Spleen (tissue), 11 donors: ENCODE results near the gene AARS2. TPM values are rescaled to one million over a fixed set of nuclear protein-coding genes. Genes with fewer than 3 reads are reported as not detected.

Experiments
- DNase-seq: peaks from one replicate; pipeline ENCODE4 v3.0.0-alpha.2; 2020
- H3K27ac ChIP-seq, 8 donors: fragments of 200-600 bp; sonication (generic) in 7 of 8; 1 replicate in 4 of 8; 2 replicates in 4 of 8; pipeline versions ENCODE4 v1.5.0 to v1.8.0; 2016 to 2021; ENCODE audit warnings: inconsistent platforms in 4 of 8, mild to moderate bottlenecking in 4 of 8, moderate library complexity in 1 of 8
- H3K27me3 ChIP-seq, 7 donors: fragments of 200-600 bp; sonication (generic) in 6 of 7; replicated peaks in 1 of 7; 1 replicate in 4 of 7; 2 replicates in 3 of 7; pipeline versions ENCODE4 v1.5.0 to v1.8.0; 2016 to 2021; ENCODE audit warnings: inconsistent platforms in 3 of 7, mild to moderate bottlenecking in 1 of 7
- H3K36me3 ChIP-seq, 6 donors: fragments of 200-600 bp; sonication (generic) in 5 of 6; 1 replicate in 4 of 6; 2 replicates in 2 of 6; pipeline versions ENCODE4 v1.5.0 to v1.8.0; 2016 to 2021; ENCODE audit warnings: inconsistent platforms in 2 of 6
- H3K4me1 ChIP-seq, 6 donors: fragments of 200-600 bp; sonication (generic) in 5 of 6; 1 replicate in 3 of 6; 2 replicates in 3 of 6; pipeline versions ENCODE4 v1.5.0 to v1.8.0; 2016 to 2021; ENCODE audit warnings: inconsistent platforms in 3 of 6
- H3K4me3 ChIP-seq, 8 donors: fragments of 200-600 bp; sonication (generic) in 7 of 8; 1 replicate in 4 of 8; 2 replicates in 4 of 8; pipeline versions ENCODE4 v1.5.0 to v1.8.0; 2016 to 2021; ENCODE audit warnings: inconsistent platforms in 4 of 8, mild to moderate bottlenecking in 4 of 8, moderate library complexity in 2 of 8
- H3K9me3 ChIP-seq, 8 donors: fragments of 200-600 bp; sonication (generic) in 7 of 8; 1 replicate in 4 of 8; 2 replicates in 4 of 8; pipeline versions ENCODE4 v1.5.0 to v1.8.0; 2016 to 2021; ENCODE audit warnings: inconsistent platforms in 4 of 8
- POLR2A ChIP-seq, 3 donors: fragments of 450-650 bp; IDR thresholded peaks; one replicate each; pipeline ENCODE4 v1.5.1; 2017; ENCODE audit warnings: antibody characterized with exemption in 3 of 3, mild to moderate bottlenecking in 1 of 3
- POLR2AphosphoS5 ChIP-seq, 3 donors: sonication (generic); formaldehyde crosslinking; IDR thresholded peaks; one replicate each; pipeline ENCODE4 v1.5.1; 2017; ENCODE audit warnings: antibody characterized with exemption in 3 of 3
- WGBS, 5 donors: extraction: QIAGEN DNeasy Blood & Tissue Kit in 3 of 5; methylation state at CpG; one replicate each; pipeline versions ENCODE4 v1.1.5 to v1.1.7; 2013 to 2018; 5-methylcytosine and 5-hydroxymethylcytosine counted together
- intact Hi-C: fragments of 100-400 bp; cut with DNase I; formaldehyde crosslinking; loops from one replicate; pipeline ENCODE4 v1.15.0; 2023; ENCODE audit warnings: low total_unique reads
- polyA plus RNA-seq, 3 donors: library from polyadenylated mRNA; stranded (reverse); fragments of 200-250 nt; gene quantifications; one replicate each; pipeline ENCODE4 v1.2.1, GENCODE V29; 2013
- total RNA-seq, 7 donors: library from RNA; depleted of rRNA in 3 of 7; stranded (reverse); fragments of >200 nt in 3 of 7; fragmentation: NEBNext Ultra II Directional in 4 of 7; extraction: Animal tissue kit (Norgen Biotek cat#: 25700) in 4 of 7; gene quantifications; one replicate each; pipeline versions ENCODE4 v1.1.0 to v1.2.1, GENCODE V29; 2016 to 2021
- TF ChIP-seq, protein P1 (sequence below), 11 experiments: fragments of 200-600 bp in 7 of 11; fragments of 450-650 bp in 4 of 11; sonication (generic) in 4 of 11; IDR thresholded peaks in 8 of 11; conservative IDR thresholded peaks in 3 of 11; 1 replicate in 7 of 11; 2 replicates in 4 of 11; pipeline versions ENCODE4 v1.4.0 to v1.8.0; 2016 to 2021; ENCODE audit warnings: antibody characterized with exemption in 11 of 11, inconsistent platforms in 4 of 11, mild to moderate bottlenecking in 1 of 11
- donor health status: healthy with polysubstance abuse.
- donor health status: DM: no; HTN: no; CAD: no; lungs with moderate emphysema.
- donor health status: DM: no; HTN: no; CAD: no.
- donor health status: Bipolar disorder and iron deficiency.
- donor health status: healthy.
- donor health status: DM: no; HTN: no; CAD: no.
- donor health status: DM: yes; HTN: yes; CAD: no.

Gene AARS2
- total and polyA plus RNA-seq, 10 donors = 3.5 to 16.8 (median 13.7) TPM

DNA sequence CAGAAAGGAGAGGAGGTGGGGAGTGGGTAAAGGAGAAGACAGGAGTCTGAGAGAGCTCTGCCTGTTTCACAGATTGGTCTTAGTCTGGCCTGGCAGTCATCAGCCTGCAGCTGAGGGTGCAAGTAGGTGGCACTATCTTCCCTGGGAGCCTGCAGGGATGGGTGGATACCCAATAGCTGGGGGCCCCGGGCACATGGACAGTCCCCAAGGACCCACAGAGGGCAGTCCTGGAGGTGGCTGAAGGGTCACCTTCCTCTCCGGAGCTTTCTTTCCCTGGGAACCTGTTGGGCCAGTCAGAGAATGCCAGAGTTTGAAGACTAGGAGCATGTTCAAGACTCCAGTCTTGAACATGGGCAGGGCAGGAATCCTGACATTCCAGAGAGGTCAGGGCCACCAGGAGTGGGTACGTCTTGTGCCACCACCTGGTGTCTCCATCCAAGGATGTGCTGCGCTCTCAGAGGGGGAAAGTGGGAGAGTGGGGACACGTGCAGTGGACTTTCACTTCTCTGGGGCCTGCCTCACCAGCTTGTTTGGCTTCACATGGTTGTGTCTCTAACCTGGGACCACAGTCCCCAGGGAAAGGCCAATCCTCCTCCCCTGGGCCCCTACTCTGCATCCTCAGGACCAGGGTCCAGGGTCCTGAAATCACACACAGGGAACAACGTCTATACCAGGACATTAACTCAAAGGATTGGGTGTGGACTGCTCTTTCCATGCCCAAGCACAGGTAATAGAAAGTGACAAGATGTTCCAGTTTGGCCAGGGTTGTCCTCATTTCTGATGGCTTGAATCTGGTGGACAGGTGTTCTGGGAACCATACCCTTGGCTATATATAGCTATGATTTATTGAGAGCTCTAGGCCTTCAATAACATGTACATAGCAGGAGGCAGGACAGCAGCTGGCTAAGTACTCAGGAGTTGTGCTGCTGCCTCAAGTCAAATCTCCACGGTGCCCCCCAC, 18.0 kb downstream of the AARS2 start:
- peak; percentile 37 for DNase-seq
- no peak overlapping the region for H3K27ac ChIP-seq
- H3K27me3 ChIP-seq = peaks cover 4 to 84% (median 54%) of the 10 kb centered on the region in 7 donors
- H3K9me3 ChIP-seq = no peaks in the 10 kb centered on the region
- TF ChIP-seq, protein P1, sequence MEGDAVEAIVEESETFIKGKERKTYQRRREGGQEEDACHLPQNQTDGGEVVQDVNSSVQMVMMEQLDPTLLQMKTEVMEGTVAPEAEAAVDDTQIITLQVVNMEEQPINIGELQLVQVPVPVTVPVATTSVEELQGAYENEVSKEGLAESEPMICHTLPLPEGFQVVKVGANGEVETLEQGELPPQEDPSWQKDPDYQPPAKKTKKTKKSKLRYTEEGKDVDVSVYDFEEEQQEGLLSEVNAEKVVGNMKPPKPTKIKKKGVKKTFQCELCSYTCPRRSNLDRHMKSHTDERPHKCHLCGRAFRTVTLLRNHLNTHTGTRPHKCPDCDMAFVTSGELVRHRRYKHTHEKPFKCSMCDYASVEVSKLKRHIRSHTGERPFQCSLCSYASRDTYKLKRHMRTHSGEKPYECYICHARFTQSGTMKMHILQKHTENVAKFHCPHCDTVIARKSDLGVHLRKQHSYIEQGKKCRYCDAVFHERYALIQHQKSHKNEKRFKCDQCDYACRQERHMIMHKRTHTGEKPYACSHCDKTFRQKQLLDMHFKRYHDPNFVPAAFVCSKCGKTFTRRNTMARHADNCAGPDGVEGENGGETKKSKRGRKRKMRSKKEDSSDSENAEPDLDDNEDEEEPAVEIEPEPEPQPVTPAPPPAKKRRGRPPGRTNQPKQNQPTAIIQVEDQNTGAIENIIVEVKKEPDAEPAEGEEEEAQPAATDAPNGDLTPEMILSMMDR (IDR thresholded peaks at IDR 0.05 in 8 of 11, conservative IDR thresholded peaks at IDR 0.05 in 3 of 11) = no peak
- TF ChIP-seq POLR2AphosphoS5 (IDR thresholded peaks at IDR 0.05) (no peak), POLR2A (IDR thresholded peaks at IDR 0.05) (no peak)
- intact Hi-C loops = no loop called here
- peaks cover 0 to 9% (median under 1%) of the 10 kb centered on the region in 6 donors for H3K36me3 ChIP-seq
- no peak overlapping the region for H3K4me3 ChIP-seq
- H3K4me1 ChIP-seq = peaks cover 10 to 20% (median 14%) of the 10 kb centered on the region in 6 donors
- WGBS, 5 donors = 68 to 85% (median 80%) methylated on average over 7 of the region's 7 CpGs

DNA sequence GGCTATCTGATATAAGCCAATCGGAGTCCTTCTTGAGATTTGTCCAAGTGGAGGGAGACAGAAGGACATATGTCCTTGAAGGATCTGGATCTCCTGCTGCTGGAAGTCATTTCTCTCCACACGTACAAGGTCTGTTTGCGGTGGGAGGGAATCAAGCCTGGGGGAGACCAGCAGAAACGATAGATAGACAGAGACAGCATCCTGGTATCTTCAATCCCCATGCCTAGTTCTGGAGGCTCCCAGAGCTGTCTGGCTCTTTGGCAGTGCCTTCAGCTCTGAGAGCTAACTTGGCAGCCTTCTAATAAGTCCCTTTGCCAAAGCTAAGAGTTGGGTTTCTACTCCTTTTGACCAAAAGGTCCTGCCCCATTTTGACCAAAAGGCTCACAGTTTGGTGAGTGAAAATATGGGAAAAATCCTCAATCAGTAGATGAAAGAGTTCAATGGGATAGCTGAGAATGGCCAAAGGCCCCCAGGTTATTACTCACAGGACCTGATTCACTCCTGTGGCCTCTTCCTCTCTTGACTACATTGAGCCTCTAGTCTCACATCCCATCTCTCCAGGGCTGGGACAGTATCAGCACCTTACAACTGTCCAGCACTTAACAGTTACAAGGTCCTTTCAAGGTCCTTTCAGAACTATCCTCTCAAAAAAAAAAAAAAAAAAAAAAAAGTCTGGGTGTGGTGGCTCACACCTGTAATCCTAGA, 20.3 kb downstream of the AARS2 start:
- no peak overlapping the region for H3K4me3 ChIP-seq
- intact Hi-C loops = no loop called here
- TF ChIP-seq POLR2A (IDR thresholded peaks at IDR 0.05) = no peak
- TF ChIP-seq, protein P1 (IDR thresholded peaks at IDR 0.05 in 8 of 11, conservative IDR thresholded peaks at IDR 0.05 in 3 of 11) = no peak
- no peak for TF ChIP-seq POLR2AphosphoS5 (IDR thresholded peaks at IDR 0.05)
- no peaks in the 10 kb centered on the region for H3K9me3 ChIP-seq
- H3K27me3 ChIP-seq = peaks cover 4 to 99% (median 54%) of the 10 kb centered on the region in 7 donors
- H3K27ac ChIP-seq = no peak overlapping the region
- WGBS, 5 donors = 80 to 87% (median 86%) methylated on average over 4 of the region's 4 CpGs
- peaks cover 9 to 13% (median 11%) of the 10 kb centered on the region in 6 donors for H3K4me1 ChIP-seq
- no peaks in the 10 kb centered on the region for H3K36me3 ChIP-seq
- no peak for DNase-seq

DNA sequence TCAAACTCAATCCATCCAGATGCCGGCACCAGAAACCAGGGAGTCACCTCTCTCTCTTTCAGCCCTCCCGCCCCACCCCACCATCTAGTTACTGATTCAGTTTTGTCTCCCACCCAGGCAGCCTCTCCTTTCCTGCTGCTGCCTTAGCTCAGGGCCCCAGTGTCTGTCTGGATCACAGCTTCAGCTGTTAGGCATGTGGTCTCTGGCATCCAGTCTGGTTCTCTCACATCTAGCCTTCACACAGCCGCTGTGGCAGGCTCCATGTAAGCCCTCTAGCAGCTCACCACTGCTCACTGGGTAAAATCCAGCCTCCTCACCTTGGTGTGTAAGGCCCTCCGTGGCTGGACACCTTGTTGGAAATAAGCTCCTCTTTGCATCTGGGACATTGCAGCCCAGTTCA, 21.3 kb downstream of the AARS2 start:
- TF ChIP-seq, protein P1 (IDR thresholded peaks at IDR 0.05 in 8 of 11, conservative IDR thresholded peaks at IDR 0.05 in 3 of 11) = no peak
- TF ChIP-seq POLR2A (IDR thresholded peaks at IDR 0.05) (no peak), POLR2AphosphoS5 (IDR thresholded peaks at IDR 0.05) (no peak)
- Histone ChIP-seq H3K4me1 (peaks cover 0 to 3% (median under 1%) of the 10 kb centered on the region in 6 donors), H3K9me3 (no peaks in the 10 kb centered on the region), H3K27ac (no peak overlapping the region), H3K36me3 (no peaks in the 10 kb centered on the region), H3K4me3 (no peak overlapping the region), H3K27me3 (peaks cover 0 to 99% (median 44%) of the 10 kb centered on the region in 7 donors)
- DNase-seq = peak; percentile 51
- WGBS, 5 donors = 76 to 88% (median 81%) methylated on average over 4 of the region's 4 CpGs
- intact Hi-C loops = no loop called here
